GM18526 (cell line): ENCODE measurements around the gene STIM1.

ENCODE experiments used
- POLR2A ChIP-seq: IDR thresholded peaks from 3 replicates; pipeline ENCODE4 v1.6.1; 2011; ENCODE audit not compliant: insufficient read length; ENCODE audit errors: extremely low read depth

Gene STIM1

GRCh38 chr11:4050138-4050537, 194.7 kb downstream of the STIM1 start:
- no peak for TF ChIP-seq POLR2A

GRCh38 chr11:4054643-4055042, 199.2 kb downstream of the STIM1 start:
- TF ChIP-seq POLR2A = no peak

GRCh38 chr11:4059424-4059823, 204.0 kb downstream of the STIM1 start:
- TF ChIP-seq POLR2A = no peak

- TF ChIP-seq POLR2A = no peak
These were observed 204.9 kb downstream of the STIM1 start for GRCh38 chr11:4060182-4060923.

GRCh38 chr11:4061700-4062099, 206.2 kb downstream of the STIM1 start:
- TF ChIP-seq POLR2A = no peak

- no peak for TF ChIP-seq POLR2A
These were observed 207.9 kb downstream of the STIM1 start for GRCh38 chr11:4063348-4063747.

- no peak for TF ChIP-seq POLR2A
These were observed 209.0 kb downstream of the STIM1 start for GRCh38 chr11:4064278-4064955.

GRCh38 chr11:4065086-4065485, 209.6 kb downstream of the STIM1 start:
- TF ChIP-seq POLR2A = no peak

- TF ChIP-seq POLR2A = no peak
These were observed 210.3 kb downstream of the STIM1 start for GRCh38 chr11:4065601-4066377.

GRCh38 chr11:4066910-4067309, 211.4 kb downstream of the STIM1 start:
- no peak for TF ChIP-seq POLR2A

GRCh38 chr11:4068962-4069361, 213.5 kb downstream of the STIM1 start:
- TF ChIP-seq POLR2A = no peak

GRCh38 chr11:4071325-4071724, 215.9 kb downstream of the STIM1 start:
- no peak for TF ChIP-seq POLR2A

GRCh38 chr11:4071914-4072313, 216.4 kb downstream of the STIM1 start:
- no peak for TF ChIP-seq POLR2A

- no peak for TF ChIP-seq POLR2A
These were observed 217.3 kb downstream of the STIM1 start for GRCh38 chr11:4072668-4073285.

- no peak for TF ChIP-seq POLR2A
These were observed 218.8 kb downstream of the STIM1 start for GRCh38 chr11:4074266-4074665.

GRCh38 chr11:4076774-4077173, 221.3 kb downstream of the STIM1 start:
- no peak for TF ChIP-seq POLR2A

- no peak for TF ChIP-seq POLR2A
These were observed 227.7 kb downstream of the STIM1 start for GRCh38 chr11:4083198-4083597.
